Activated CD4-positive, alpha-beta memory T cell treated with anti-CD3 and anti-CD28 coated beads, Interleukin-2, amount 10 ng/mL, durations not matched to agents 7 days and 5 days (primary cell): ENCODE measurements around the gene LIN52. TPM values are rescaled to one million over a fixed set of nuclear protein-coding genes. Genes with fewer than 3 reads are reported as not detected.

Experiments used
- CTCF ChIA-PET: fragments of 350-600 bp; sonication (Branson Sonifier 250); formaldehyde crosslinking; loops from one replicate; lab custom pipeline; 2021; ENCODE audit warnings: antibody characterized with exemption, inconsistent platforms; lab: Charles Lee
- POLR2A ChIA-PET: fragments of 350-600 bp; sonication (Branson Sonifier 250); formaldehyde crosslinking; loops from one replicate; lab custom pipeline; 2021; ENCODE audit warnings: antibody characterized with exemption; lab: Charles Lee
- DNase-seq: peaks from one replicate; pipeline ENCODE4 v3.0.0-alpha.2; 2020
- H3K27ac Mint-ChIP-seq: one replicate; pipeline ENCODE4 v1.8.0; 2021; ENCODE audit warnings: mild to moderate bottlenecking, mixed read lengths
- H3K27me3 Mint-ChIP-seq: one replicate; pipeline ENCODE4 v1.8.0; 2021; ENCODE audit warnings: mixed read lengths
- H3K36me3 Mint-ChIP-seq: one replicate; pipeline ENCODE4 v1.8.0; 2021; ENCODE audit warnings: low read depth, mixed read lengths
- H3K4me1 Mint-ChIP-seq: one replicate; pipeline ENCODE4 v1.8.0; 2021; ENCODE audit warnings: mixed read lengths
- H3K4me3 Mint-ChIP-seq: one replicate; pipeline ENCODE4 v1.8.0; 2021; ENCODE audit warnings: mild to moderate bottlenecking, mixed read lengths
- H3K9me3 Mint-ChIP-seq: one replicate; pipeline ENCODE4 v1.8.0; 2021; ENCODE audit warnings: mixed read lengths
- total RNA-seq, 2 experiments: library from RNA; stranded (reverse); gene quantifications; one replicate each; pipeline ENCODE4 v1.2.3, GENCODE V29; 2021

Gene LIN52
- total RNA-seq, 2 experiments from 2014 or later, result 14.5 to 17.6 TPM

GRCh38 chr14:74126315-74127013 is 41.7 kb downstream of the LIN52 start:
- no peaks in the 10 kb centered on the region for H3K9me3 Mint-ChIP-seq
- DNase-seq, result no peak
- CTCF ChIA-PET, result interaction anchor here (1.0 kb wide), 1 partner anchor 56 kb away, joined by 3 read pairs; no protein-coding TSS in a partner anchor
- POLR2A ChIA-PET, result no interaction called here
- peaks cover 22% of the 10 kb centered on the region for H3K36me3 Mint-ChIP-seq
- H3K4me1 Mint-ChIP-seq, result no peaks in the 10 kb centered on the region
- H3K4me3 Mint-ChIP-seq, result no peak overlapping the region
- no peak overlapping the region for H3K27ac Mint-ChIP-seq
- no peaks in the 10 kb centered on the region for H3K27me3 Mint-ChIP-seq

DNA sequence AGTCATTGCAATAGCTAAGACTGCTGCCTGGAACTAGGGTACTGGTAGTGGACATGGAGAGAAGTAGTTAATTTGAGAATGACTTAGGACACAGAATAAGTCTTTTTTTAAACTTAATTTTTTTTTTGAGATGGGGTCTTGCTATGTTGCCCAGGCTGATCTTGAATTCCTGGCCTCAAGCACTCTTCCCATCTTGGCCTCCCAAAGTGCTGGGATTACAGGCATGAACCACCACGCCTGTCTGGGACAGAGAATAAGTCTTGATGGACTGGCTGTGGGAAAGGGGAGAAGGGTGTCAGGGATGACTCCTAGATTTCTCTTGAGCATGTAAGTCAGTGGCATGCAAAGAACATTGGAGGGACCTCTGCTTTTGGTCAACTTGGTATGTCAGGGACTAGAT is 42.9 kb downstream of the LIN52 start:
- Mint-ChIP-seq H3K4me3 (no peak overlapping the region), H3K36me3 (peaks cover 20% of the 10 kb centered on the region), H3K27ac (no peak overlapping the region), H3K4me1 (no peaks in the 10 kb centered on the region), H3K9me3 (no peaks in the 10 kb centered on the region), H3K27me3 (no peaks in the 10 kb centered on the region)
- DNase-seq, result no peak
- CTCF ChIA-PET, result no interaction called here
- POLR2A ChIA-PET, result no interaction called here

DNA sequence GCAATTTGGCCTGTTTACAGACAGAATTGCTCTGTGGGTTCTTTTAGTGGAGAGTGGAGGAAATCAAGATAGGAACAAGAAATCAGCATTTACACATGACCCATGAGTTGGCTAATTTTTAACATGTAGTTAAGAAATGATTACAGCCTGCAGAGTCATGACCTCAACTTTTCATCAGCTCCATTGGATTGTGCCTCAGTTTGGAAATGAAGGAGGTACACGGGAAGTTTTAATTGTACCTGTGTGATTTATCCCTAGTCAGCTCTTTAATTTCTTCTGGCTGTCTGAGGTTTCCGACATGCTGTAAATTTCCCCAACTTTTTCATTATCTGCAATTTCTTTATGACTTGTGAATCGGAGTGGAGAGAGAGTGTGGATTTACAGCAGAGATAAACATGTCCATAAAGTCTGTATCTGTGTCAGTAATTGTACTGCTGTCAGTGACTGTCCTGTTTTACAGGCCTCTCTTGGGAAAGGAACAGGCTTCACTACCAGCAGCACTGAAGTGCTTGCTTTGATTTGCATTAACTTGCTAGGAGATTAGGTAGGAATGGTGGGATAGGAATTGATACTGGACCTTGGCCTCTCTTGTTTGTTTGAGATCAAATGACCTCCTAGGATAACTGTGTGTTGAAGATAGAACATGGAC is 49.2 kb downstream of the LIN52 start:
- DNase-seq, result no peak
- no peaks in the 10 kb centered on the region for H3K9me3 Mint-ChIP-seq
- no peaks in the 10 kb centered on the region for H3K27me3 Mint-ChIP-seq
- H3K27ac Mint-ChIP-seq, result no peak overlapping the region
- POLR2A ChIA-PET, result interaction anchor here (0.6 kb wide), 1 partner anchor 200 kb away, joined by 3 read pairs; no protein-coding TSS in a partner anchor
- CTCF ChIA-PET, result no interaction called here
- no peak overlapping the region for H3K4me3 Mint-ChIP-seq
- H3K4me1 Mint-ChIP-seq, result peaks cover 22% of the 10 kb centered on the region
- H3K36me3 Mint-ChIP-seq, result no peaks in the 10 kb centered on the region

DNA sequence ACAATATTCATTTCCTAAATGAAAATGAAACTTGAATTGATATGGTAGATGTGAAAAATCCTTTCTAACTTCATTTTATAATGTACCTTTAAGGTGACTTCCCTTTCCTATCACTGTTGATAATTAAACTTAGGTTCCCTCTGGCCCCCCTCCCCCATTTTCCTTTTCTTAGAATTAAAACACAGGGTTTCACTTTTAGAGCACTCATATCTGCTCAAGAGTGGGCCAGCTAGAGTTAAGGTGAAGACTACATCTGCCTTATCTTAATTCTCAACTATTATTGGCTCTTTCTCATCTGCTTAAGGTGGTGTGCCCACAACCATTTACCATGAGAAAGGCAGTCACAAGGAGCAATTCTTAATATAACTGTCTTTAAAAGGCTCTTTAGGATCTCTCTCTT is 49.7 kb downstream of the LIN52 start:
- DNase-seq, result no peak
- Mint-ChIP-seq H3K4me3 (no peak overlapping the region), H3K9me3 (no peaks in the 10 kb centered on the region), H3K36me3 (no peaks in the 10 kb centered on the region), H3K27me3 (no peaks in the 10 kb centered on the region), H3K4me1 (peaks cover 22% of the 10 kb centered on the region), H3K27ac (no peak overlapping the region)
- CTCF ChIA-PET, result no interaction called here
- POLR2A ChIA-PET, result interaction anchor here (0.6 kb wide), 1 partner anchor 200 kb away, joined by 3 read pairs; no protein-coding TSS in a partner anchor

DNA sequence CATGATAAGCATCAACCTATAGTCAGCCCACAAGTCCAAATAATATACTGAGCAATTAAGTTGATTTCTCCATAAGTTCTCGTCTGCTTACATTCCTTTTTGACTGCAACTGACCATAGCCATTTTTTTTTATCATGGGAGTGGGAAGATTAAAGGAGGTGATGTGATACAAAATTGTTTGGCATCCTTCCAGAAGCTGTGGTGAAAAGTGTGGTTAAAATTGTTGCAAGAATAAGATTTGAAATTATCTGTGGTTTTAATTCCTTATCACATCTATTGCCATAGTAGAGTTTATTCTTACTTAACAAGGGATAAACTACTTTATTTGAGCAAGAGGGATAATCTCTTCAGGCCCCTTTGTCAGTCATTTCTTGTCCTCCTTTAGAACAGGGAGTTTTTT is 50.7 kb downstream of the LIN52 start:
- ChIA-PET CTCF (no interaction called here), POLR2A (no interaction called here)
- H3K27me3 Mint-ChIP-seq, result no peaks in the 10 kb centered on the region
- peaks cover 22% of the 10 kb centered on the region for H3K4me1 Mint-ChIP-seq
- H3K36me3 Mint-ChIP-seq, result no peaks in the 10 kb centered on the region
- no peaks in the 10 kb centered on the region for H3K9me3 Mint-ChIP-seq
- no peak for DNase-seq
- no peak overlapping the region for H3K27ac Mint-ChIP-seq
- no peak overlapping the region for H3K4me3 Mint-ChIP-seq

- H3K9me3 Mint-ChIP-seq, result no peaks in the 10 kb centered on the region
- H3K27me3 Mint-ChIP-seq, result no peaks in the 10 kb centered on the region
- CTCF ChIA-PET, result interaction anchor here (1.1 kb wide), 2 partner anchors 10 to 28 kb away, joined by 3 to 6 read pairs; no protein-coding TSS in a partner anchor
- H3K27ac Mint-ChIP-seq, result no peak overlapping the region
- POLR2A ChIA-PET, result no interaction called here
- no peak for DNase-seq
- H3K36me3 Mint-ChIP-seq, result peaks cover 3% of the 10 kb centered on the region
- no peak overlapping the region for H3K4me3 Mint-ChIP-seq
- H3K4me1 Mint-ChIP-seq, result peaks cover 12% of the 10 kb centered on the region
Observed at GRCh38 chr14:74140374-74140850, 55.7 kb downstream of the LIN52 start.

DNA sequence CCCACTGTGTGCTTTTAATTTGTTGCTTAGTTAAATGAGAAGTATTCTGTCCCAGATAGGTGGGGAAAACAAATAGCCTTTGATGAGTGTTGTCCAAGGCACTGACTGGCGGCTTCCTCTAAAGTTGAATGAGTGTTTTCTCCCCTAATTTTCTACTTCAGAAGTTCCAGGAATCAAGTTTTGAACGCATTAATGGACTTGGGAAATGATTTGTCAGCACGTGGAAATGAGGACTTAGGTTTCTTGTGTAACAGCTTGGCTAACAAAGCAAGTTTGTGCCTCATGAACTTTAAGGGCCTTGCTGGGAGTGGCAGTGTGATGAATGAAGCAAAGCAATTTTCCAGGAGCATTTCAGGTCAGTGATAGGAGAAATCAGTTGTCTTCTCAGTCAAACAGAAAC is 56.9 kb downstream of the LIN52 start:
- ChIA-PET POLR2A (no interaction called here), CTCF (no interaction called here)
- Mint-ChIP-seq H3K9me3 (no peaks in the 10 kb centered on the region), H3K27me3 (no peaks in the 10 kb centered on the region), H3K4me1 (peaks cover 9% of the 10 kb centered on the region), H3K36me3 (peaks cover 3% of the 10 kb centered on the region), H3K27ac (no peak overlapping the region), H3K4me3 (no peak overlapping the region)
- DNase-seq, result no peak

DNA sequence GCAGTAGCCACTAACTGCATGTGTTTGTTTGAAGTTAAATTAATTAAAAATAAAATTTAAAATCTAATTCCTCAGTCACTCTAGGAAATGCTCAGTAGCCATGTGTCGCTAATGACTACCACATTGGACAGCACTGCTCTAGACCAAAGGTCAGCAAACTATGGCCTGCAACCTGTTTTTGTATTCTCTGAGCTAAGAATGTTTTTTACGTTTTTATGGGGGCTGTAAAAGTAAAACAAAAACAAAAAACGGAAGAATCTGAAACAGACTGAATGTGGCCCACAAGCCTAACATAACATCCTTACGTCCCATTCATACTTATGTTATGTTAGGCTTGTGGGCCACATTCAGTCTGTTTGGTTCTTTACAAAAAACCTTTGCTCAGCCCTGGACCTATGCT is 57.8 kb downstream of the LIN52 start:
- CTCF ChIA-PET, result no interaction called here
- no peak for DNase-seq
- Mint-ChIP-seq H3K27ac (no peak overlapping the region), H3K9me3 (no peaks in the 10 kb centered on the region), H3K36me3 (peaks cover 3% of the 10 kb centered on the region), H3K27me3 (no peaks in the 10 kb centered on the region), H3K4me1 (peaks cover 9% of the 10 kb centered on the region), H3K4me3 (no peak overlapping the region)
- POLR2A ChIA-PET, result no interaction called here

GRCh38 chr14:74144789-74145188 is 60.0 kb downstream of the LIN52 start:
- peaks cover 9% of the 10 kb centered on the region for H3K4me1 Mint-ChIP-seq
- no peaks in the 10 kb centered on the region for H3K27me3 Mint-ChIP-seq
- H3K9me3 Mint-ChIP-seq, result no peaks in the 10 kb centered on the region
- H3K4me3 Mint-ChIP-seq, result no peak overlapping the region
- POLR2A ChIA-PET, result no interaction called here
- no peak overlapping the region for H3K27ac Mint-ChIP-seq
- H3K36me3 Mint-ChIP-seq, result peaks cover 3% of the 10 kb centered on the region
- DNase-seq, result no peak
- CTCF ChIA-PET, result interaction anchor here (1.2 kb wide), 1 partner anchor 32 kb away, joined by 4 read pairs; no protein-coding TSS in a partner anchor

GRCh38 chr14:74147571-74147970 is 62.8 kb downstream of the LIN52 start:
- no peak overlapping the region for H3K27ac Mint-ChIP-seq
- DNase-seq, result no peak
- peaks cover 9% of the 10 kb centered on the region for H3K4me1 Mint-ChIP-seq
- H3K4me3 Mint-ChIP-seq, result no peak overlapping the region
- no peaks in the 10 kb centered on the region for H3K27me3 Mint-ChIP-seq
- no peaks in the 10 kb centered on the region for H3K9me3 Mint-ChIP-seq
- ChIA-PET POLR2A (no interaction called here), CTCF (no interaction called here)
- H3K36me3 Mint-ChIP-seq, result peaks cover 5% of the 10 kb centered on the region

- CTCF ChIA-PET, result no interaction called here
- Mint-ChIP-seq H3K4me3 (no peak overlapping the region), H3K36me3 (peaks cover 4% of the 10 kb centered on the region), H3K27ac (no peak overlapping the region), H3K27me3 (no peaks in the 10 kb centered on the region), H3K9me3 (no peaks in the 10 kb centered on the region), H3K4me1 (peaks cover 8% of the 10 kb centered on the region)
- POLR2A ChIA-PET, result no interaction called here
- DNase-seq, result no peak
Observed at GRCh38 chr14:74148705-74149104, 63.9 kb downstream of the LIN52 start.

- H3K9me3 Mint-ChIP-seq, result no peaks in the 10 kb centered on the region
- CTCF ChIA-PET, result no interaction called here
Observed at GRCh38 chr14:74155287-74155686, 70.5 kb downstream of the LIN52 start.

GRCh38 chr14:74155749-74156148 is 71.0 kb downstream of the LIN52 start:
- Mint-ChIP-seq H3K27ac (no peak overlapping the region), H3K36me3 (peaks cover 2% of the 10 kb centered on the region)

More at GRCh38 chr14:74155287-74155686, 70.5 kb downstream of the LIN52 start:
- peaks cover 2% of the 10 kb centered on the region for H3K36me3 Mint-ChIP-seq
- H3K4me1 Mint-ChIP-seq, result no peaks in the 10 kb centered on the region
- H3K27ac Mint-ChIP-seq, result no peak overlapping the region
- DNase-seq, result no peak
- POLR2A ChIA-PET, result no interaction called here
- no peaks in the 10 kb centered on the region for H3K27me3 Mint-ChIP-seq
- H3K4me3 Mint-ChIP-seq, result no peak overlapping the region

More at GRCh38 chr14:74155749-74156148, 71.0 kb downstream of the LIN52 start:
- Mint-ChIP-seq H3K4me3 (no peak overlapping the region), H3K4me1 (no peaks in the 10 kb centered on the region), H3K9me3 (no peaks in the 10 kb centered on the region), H3K27me3 (no peaks in the 10 kb centered on the region)
- no peak for DNase-seq
- CTCF ChIA-PET, result no interaction called here
- POLR2A ChIA-PET, result no interaction called here
